Astrocyte (in vitro differentiated cells and primary cell): ENCODE measurements around the gene GRK2. TPM values are rescaled to one million over a fixed set of nuclear protein-coding genes. Genes with fewer than 3 reads are reported as not detected.

ENCODE experiments used
- DNase-seq: peaks from one replicate; pipeline ENCODE4 v3.0.0-alpha.2; 2010; ENCODE audit warnings: low read depth
- FAIRE-seq: peaks from 2 replicates; lab custom pipeline; 2011; peaks lifted over from hg19 to GRCh38; lab: Jason Lieb, UNC
- H2AFZ ChIP-seq: 2 replicates; pipeline ENCODE4 v1.6.0; 2012; ENCODE audit warnings: low read depth, low read length, inconsistent platforms
- H3K27ac ChIP-seq: 2 replicates; pipeline ENCODE4 v1.5.1; 2011; ENCODE audit warnings: low read depth, low read length, inconsistent platforms
- H3K27me3 ChIP-seq: 2 replicates; pipeline ENCODE4 v1.6.0; 2011; ENCODE audit warnings: low read length, inconsistent platforms; ENCODE audit not compliant: insufficient read depth
- H3K36me3 ChIP-seq: 2 replicates; pipeline ENCODE4 v1.5.1; 2011; ENCODE audit warnings: low read length, inconsistent platforms; ENCODE audit not compliant: insufficient read depth
- H3K4me1 ChIP-seq: 2 replicates; pipeline ENCODE4 v1.5.1; 2011; ENCODE audit warnings: low read length, inconsistent platforms; ENCODE audit not compliant: insufficient read depth
- H3K4me2 ChIP-seq: 2 replicates; pipeline ENCODE4 v1.6.0; 2012; ENCODE audit warnings: low read length, inconsistent platforms
- H3K4me3 ChIP-seq: 2 replicates; pipeline ENCODE4 v1.5.1; 2011; ENCODE audit warnings: low read depth, mild to moderate bottlenecking, low read length, inconsistent platforms; ENCODE audit not compliant: insufficient read depth
- H3K79me2 ChIP-seq: 2 replicates; pipeline ENCODE4 v1.6.0; 2012; ENCODE audit warnings: mild to moderate bottlenecking, low read length, inconsistent platforms; ENCODE audit not compliant: insufficient read depth
- H3K9ac ChIP-seq: 2 replicates; pipeline ENCODE4 v1.6.0; 2012; ENCODE audit warnings: mild to moderate bottlenecking, low read length, inconsistent platforms
- H3K9me3 ChIP-seq: 2 replicates; pipeline ENCODE4 v1.5.1; 2012; ENCODE audit warnings: low read depth, mild to moderate bottlenecking, low read length, inconsistent platforms; ENCODE audit not compliant: insufficient read depth
- H4K20me1 ChIP-seq: 2 replicates; pipeline ENCODE4 v1.6.0; 2012; ENCODE audit warnings: low read length, inconsistent platforms; ENCODE audit not compliant: insufficient read depth
- H3K27ac Mint-ChIP-seq: one replicate; pipeline ENCODE4 v1.8.0; 2021; ENCODE audit warnings: mild to moderate bottlenecking, mixed read lengths; ENCODE audit not compliant: unreplicated experiment
- H3K27me3 Mint-ChIP-seq: one replicate; pipeline ENCODE4 v1.8.0; 2021; ENCODE audit warnings: low read depth, mixed read lengths; ENCODE audit not compliant: unreplicated experiment
- H3K36me3 Mint-ChIP-seq: one replicate; pipeline ENCODE4 v1.8.0; 2021; ENCODE audit warnings: low read depth, mixed read lengths; ENCODE audit not compliant: unreplicated experiment
- H3K4me1 Mint-ChIP-seq: one replicate; pipeline ENCODE4 v1.8.0; 2021; ENCODE audit warnings: low read depth, mixed read lengths; ENCODE audit not compliant: unreplicated experiment
- H3K4me3 Mint-ChIP-seq: one replicate; pipeline ENCODE4 v1.8.0; 2021; ENCODE audit warnings: mild to moderate bottlenecking, moderate library complexity, mixed read lengths; ENCODE audit not compliant: unreplicated experiment
- H3K9me3 Mint-ChIP-seq: one replicate; pipeline ENCODE4 v1.8.0; 2021; ENCODE audit warnings: mild to moderate bottlenecking, mixed read lengths; ENCODE audit not compliant: unreplicated experiment
- EZH2 ChIP-seq: IDR thresholded peaks from 2 replicates; pipeline ENCODE4 v1.6.1; 2012; ENCODE audit warnings: mild to moderate bottlenecking, low read length, inconsistent platforms; ENCODE audit not compliant: insufficient read depth
- total RNA-seq: library from RNA; stranded (reverse); gene quantifications from 2 replicates; pipeline ENCODE4 v1.2.1, GENCODE V29; 2021
- TF ChIP-seq, protein P1 (sequence below): IDR thresholded peaks from 2 replicates; pipeline ENCODE4 v1.5.1; 2011; ENCODE audit warnings: low read depth, mild to moderate bottlenecking, inconsistent platforms, low read length, moderate library complexity; ENCODE audit not compliant: insufficient read depth

Gene GRK2
- total RNA-seq, 1 donor from 2014 or later = 34.0 TPM

DNA sequence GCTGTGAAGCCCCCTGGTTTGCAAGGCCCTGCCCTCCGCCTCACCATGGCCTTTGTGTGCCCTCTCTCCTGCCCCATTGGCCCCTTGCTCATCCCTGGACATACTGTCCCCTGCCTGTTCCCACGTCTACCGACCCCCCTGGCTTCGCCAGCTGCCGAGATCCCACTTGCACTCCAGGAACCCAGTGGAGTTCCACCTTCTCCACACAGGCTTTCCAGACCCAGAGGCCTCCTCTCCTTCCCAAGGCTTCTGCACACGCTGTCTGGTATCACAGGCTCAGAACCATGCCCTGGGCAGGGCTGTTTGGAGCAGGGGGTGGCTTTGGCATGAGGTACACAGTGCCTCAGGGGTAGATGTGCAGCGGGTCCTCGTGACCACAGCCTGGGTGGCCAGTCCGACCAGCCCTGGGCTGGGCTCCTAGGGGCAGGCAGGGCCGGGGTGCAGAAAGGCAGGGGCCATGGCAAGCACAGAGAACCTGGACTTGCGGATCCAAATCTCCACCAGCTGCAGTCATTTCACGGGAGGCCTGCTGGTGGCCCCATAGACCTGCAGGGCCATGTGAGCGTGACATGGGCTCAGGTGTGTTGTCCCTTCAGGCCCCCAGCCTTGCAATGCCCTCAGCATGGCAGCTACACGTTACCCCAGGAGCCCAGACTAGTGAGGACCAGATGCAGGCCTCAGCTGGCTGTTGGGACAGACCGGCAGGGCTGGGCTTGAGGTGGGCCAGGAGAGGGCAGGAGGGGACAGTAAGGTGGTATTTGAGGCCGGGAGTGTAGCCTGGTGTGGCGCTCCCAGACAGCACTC is 9.5 kb downstream of the GRK2 start:
- H3K79me2 ChIP-seq = peaks cover 69% of the 10 kb centered on the region
- H3K4me2 ChIP-seq = no peak overlapping the region
- no peak overlapping the region for H3K27ac ChIP-seq
- H3K36me3 ChIP-seq = no peaks in the 10 kb centered on the region
- no peak overlapping the region for H3K9ac ChIP-seq
- TF ChIP-seq, protein P1, sequence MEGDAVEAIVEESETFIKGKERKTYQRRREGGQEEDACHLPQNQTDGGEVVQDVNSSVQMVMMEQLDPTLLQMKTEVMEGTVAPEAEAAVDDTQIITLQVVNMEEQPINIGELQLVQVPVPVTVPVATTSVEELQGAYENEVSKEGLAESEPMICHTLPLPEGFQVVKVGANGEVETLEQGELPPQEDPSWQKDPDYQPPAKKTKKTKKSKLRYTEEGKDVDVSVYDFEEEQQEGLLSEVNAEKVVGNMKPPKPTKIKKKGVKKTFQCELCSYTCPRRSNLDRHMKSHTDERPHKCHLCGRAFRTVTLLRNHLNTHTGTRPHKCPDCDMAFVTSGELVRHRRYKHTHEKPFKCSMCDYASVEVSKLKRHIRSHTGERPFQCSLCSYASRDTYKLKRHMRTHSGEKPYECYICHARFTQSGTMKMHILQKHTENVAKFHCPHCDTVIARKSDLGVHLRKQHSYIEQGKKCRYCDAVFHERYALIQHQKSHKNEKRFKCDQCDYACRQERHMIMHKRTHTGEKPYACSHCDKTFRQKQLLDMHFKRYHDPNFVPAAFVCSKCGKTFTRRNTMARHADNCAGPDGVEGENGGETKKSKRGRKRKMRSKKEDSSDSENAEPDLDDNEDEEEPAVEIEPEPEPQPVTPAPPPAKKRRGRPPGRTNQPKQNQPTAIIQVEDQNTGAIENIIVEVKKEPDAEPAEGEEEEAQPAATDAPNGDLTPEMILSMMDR = no peak
- TF ChIP-seq EZH2 = no peak
- Mint-ChIP-seq H3K27ac (no peak overlapping the region), H3K4me1 (peaks cover 2% of the 10 kb centered on the region), H3K9me3 (no peaks in the 10 kb centered on the region), H3K4me3 (no peak overlapping the region), H3K27me3 (no peaks in the 10 kb centered on the region), H3K36me3 (no peaks in the 10 kb centered on the region)
- H4K20me1 ChIP-seq = peaks cover 25% of the 10 kb centered on the region
- no peaks in the 10 kb centered on the region for H3K27me3 ChIP-seq
- H3K4me3 ChIP-seq = no peak overlapping the region
- no peak for DNase-seq
- no peak for FAIRE-seq
- H3K9me3 ChIP-seq = no peaks in the 10 kb centered on the region
- no peak overlapping the region for H2AFZ ChIP-seq
- peaks cover 10% of the 10 kb centered on the region for H3K4me1 ChIP-seq

DNA sequence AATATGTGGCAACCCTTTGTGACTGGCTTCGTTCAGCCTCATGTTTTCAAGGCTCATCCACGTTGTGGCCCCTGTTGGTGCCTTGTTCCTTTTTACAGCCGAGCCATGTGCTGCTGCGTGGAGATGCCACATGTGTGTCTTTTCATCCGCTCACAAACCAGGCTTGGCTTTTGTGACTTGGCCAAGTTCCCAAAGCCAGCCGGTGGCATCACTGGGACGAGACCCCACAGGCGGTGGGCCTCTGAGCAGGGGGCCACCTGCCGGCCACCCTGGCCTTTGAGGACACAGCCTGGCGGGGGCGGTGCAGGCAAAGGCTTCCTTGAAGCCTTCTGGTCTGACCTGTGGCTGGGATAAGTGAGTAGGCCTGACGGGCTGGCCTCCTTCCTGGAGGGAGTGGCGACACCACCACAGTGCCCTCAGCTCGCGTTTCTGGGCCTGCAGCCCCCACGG is 10.5 kb downstream of the GRK2 start:
- Mint-ChIP-seq H3K9me3 (no peaks in the 10 kb centered on the region), H3K27ac (no peak overlapping the region), H3K4me3 (no peak overlapping the region), H3K4me1 (peaks cover under 1% of the 10 kb centered on the region), H3K36me3 (no peaks in the 10 kb centered on the region), H3K27me3 (no peaks in the 10 kb centered on the region)
- Histone ChIP-seq H3K36me3 (no peaks in the 10 kb centered on the region), H3K4me2 (peak overlapping the region; percentile 62), H3K9me3 (no peaks in the 10 kb centered on the region), H3K79me2 (peaks cover 59% of the 10 kb centered on the region), H3K4me1 (peaks cover 9% of the 10 kb centered on the region), H4K20me1 (peaks cover 15% of the 10 kb centered on the region), H3K9ac (peak overlapping the region; percentile 18), H3K27me3 (no peaks in the 10 kb centered on the region), H3K4me3 (no peak overlapping the region), H3K27ac (no peak overlapping the region), H2AFZ (no peak overlapping the region)
- no peak for TF ChIP-seq EZH2
- TF ChIP-seq, protein P1 = peak; percentile 9
- FAIRE-seq (no peak), DNase-seq (no peak)
